Omental fat pad (tissue), 4 donors: ENCODE measurements around the gene MOV10L1. TPM values are rescaled to one million over a fixed set of nuclear protein-coding genes. Genes with fewer than 3 reads are reported as not detected.
"Not testable (repeated sequence)": the region's sequence is repeated elsewhere in the genome, so short reads cannot be mapped to it uniquely, and the experiment has no call there.

Experiments
- ATAC-seq: fragments of 150-250 bp; one replicate; pipeline ENCODE4 v1.9.1; 2016; ENCODE audit warnings: mild to moderate bottlenecking, moderate library complexity; ENCODE audit not compliant: low FRiP score
- DNase-seq: peaks from one replicate; pipeline ENCODE4 v3.0.0-alpha.2; 2019; ENCODE audit warnings: low spot score
- total RNA-seq, 4 donors: library from RNA; depleted of rRNA; stranded (reverse); fragments of >200 nt; gene quantifications; one replicate each; pipeline ENCODE4 v1.1.0, GENCODE V29; 2016
- TF ChIP-seq, protein P1 (sequence below), 3 donors: fragments of 450-650 bp; IDR thresholded peaks; one replicate each; pipeline ENCODE4 v1.5.1; 2016 to 2017; ENCODE audit warnings: antibody characterized with exemption in 3 of 3, mild to moderate bottlenecking in 3 of 3, moderate library complexity in 2 of 3

The MOV10L1 gene
- total RNA-seq, 4 donors from 2014 or later: 0.36 to 2.5 (median 0.97) TPM

DNA sequence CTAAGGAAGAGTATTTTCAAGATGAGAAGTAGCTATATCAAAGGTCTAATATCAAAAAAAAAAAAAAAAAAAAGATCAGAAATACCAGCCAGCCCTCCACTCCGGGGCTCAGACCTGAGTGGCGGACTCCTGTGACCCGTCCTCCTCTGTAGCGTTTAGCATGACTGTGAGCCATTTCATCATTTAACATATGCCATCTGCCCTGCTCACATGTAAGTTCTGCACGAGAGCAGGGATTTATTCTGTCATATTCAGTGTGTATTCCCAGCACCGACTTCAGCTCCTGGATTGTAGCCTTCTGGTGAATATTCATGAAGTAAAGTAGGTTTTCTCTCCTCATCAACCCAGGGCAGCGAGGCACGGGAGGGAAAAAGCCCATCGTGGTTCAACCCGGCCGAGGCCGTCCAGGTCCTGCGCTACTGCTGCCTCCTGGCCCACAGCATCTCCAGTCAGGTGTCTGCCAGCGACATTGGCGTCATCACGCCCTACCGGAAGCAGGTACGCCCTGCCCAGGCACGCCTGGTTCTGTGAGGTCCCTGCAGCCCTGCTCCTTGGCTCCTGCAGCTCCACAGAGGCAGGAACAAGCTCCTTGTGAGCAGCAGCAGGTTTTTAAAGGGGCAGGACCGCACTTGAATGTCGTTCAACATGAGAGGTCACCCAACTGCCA is 68.0 kb downstream of the MOV10L1 start:
- TF ChIP-seq, protein P1, sequence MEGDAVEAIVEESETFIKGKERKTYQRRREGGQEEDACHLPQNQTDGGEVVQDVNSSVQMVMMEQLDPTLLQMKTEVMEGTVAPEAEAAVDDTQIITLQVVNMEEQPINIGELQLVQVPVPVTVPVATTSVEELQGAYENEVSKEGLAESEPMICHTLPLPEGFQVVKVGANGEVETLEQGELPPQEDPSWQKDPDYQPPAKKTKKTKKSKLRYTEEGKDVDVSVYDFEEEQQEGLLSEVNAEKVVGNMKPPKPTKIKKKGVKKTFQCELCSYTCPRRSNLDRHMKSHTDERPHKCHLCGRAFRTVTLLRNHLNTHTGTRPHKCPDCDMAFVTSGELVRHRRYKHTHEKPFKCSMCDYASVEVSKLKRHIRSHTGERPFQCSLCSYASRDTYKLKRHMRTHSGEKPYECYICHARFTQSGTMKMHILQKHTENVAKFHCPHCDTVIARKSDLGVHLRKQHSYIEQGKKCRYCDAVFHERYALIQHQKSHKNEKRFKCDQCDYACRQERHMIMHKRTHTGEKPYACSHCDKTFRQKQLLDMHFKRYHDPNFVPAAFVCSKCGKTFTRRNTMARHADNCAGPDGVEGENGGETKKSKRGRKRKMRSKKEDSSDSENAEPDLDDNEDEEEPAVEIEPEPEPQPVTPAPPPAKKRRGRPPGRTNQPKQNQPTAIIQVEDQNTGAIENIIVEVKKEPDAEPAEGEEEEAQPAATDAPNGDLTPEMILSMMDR (IDR thresholded peaks at IDR 0.05): no peak
- no peak for ATAC-seq
- no peak for DNase-seq

DNA sequence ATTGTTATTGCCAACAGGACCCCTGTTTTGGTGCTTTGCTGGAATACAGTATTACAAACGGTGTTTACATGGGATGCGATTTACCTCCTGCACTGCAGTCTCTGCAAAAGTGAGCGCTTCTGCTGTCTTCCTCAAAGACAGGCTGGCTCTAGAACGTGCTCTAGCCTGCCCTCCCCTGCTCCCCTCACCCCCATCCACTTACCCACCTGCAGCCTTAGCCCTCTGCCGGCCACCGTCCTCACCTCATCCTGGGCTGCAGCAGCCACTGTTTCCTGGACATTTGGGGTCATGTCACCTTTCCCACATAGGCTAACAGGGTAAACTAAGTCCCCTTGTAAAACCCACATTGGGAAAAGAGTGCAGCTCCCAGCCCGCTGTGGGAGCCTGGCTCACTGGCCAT is 71.1 kb downstream of the MOV10L1 start:
- no peak for DNase-seq
- TF ChIP-seq, protein P1 (IDR thresholded peaks at IDR 0.05): no peak
- no peak for ATAC-seq

DNA sequence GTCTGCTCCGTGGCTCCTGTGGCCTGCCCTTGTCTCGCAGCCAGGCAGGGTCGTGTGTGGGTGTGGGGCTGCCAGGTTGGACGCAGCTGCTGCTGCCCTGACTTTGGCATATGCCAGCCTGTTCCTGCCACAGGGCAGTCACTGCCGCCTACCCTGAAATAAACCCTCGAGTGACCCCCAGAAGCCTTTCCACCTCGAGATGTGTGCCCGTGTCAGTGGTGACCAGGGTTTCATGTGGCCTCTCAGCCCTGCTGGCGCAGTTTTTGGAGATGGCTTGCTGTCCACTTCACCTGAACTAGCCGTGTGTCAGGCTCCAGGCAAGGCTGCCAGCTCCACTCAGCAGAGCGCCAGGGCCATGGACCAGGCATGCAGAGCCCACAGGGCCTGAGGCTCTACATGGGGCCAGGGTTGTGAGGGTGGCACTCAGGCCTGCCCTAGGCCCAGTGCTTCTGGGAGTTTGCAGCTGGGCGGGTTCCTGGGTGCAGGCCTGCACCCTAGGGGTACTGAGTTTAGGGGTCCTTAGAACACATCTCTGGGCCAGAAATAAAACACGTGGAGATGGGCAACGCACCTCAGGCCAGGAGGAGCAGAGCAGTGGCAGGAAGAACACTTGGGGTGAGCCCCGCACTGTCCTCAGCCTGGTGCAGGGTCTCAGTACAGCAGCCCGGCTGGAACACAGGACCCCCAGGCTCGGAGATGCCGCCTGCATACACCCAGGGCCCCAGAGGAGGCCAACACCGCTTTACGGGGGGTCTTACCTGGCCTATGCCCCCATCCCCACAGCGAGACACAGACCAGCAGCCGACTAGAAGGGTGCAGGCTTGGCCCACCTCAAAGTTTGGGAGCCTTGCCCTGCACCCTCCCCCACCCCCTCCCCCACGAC is 71.9 kb downstream of the MOV10L1 start:
- TF ChIP-seq, protein P1 (IDR thresholded peaks at IDR 0.05): no peak
- ATAC-seq: no peak
- DNase-seq: no peak

GRCh38 chr22:50162391-50162956 is 72.7 kb downstream of the MOV10L1 start:
- TF ChIP-seq, protein P1 (IDR thresholded peaks at IDR 0.05): no peak
- ATAC-seq: no peak
- no peak for DNase-seq

DNA sequence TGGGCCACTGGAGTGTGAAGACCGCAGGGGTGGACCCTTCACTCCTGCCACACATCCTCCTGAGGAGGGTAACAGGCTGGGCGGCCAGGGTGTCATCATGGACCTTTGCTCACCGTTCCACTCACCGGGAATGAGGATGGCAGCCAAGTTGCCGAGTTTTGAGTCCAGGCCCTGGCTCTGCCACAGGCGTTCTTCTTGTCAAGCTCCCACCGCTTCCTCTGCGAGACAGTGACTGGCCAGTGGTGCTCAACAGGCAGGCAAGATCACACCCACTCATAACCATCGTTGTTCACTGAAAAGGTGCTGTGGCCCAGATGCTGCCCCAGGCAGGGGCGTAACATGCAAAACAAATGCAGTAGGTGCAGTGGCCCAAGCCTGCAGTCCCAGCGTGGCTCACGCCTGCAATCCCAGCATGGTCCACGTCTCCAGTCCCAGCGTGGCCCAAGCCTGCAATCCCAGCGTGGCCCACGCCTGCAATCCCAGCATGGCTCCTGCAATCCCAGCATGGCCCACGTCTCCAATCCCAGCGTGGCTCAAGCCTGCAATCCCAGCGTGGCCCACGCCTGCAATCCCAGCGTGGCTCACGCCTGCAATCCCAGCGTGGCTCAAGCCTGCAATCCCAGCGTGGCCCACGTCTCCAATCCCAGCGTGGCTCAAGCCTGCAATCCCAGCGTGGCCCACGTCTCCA is 75.8 kb downstream of the MOV10L1 start:
- TF ChIP-seq, protein P1 (IDR thresholded peaks at IDR 0.05): no peak
- DNase-seq (no peak), ATAC-seq (no peak)

- DNase-seq (no peak), ATAC-seq (no peak)
- TF ChIP-seq, protein P1 (IDR thresholded peaks at IDR 0.05): no peak
Measured at GRCh38 chr22:50167689-50168489, 78.1 kb downstream of the MOV10L1 start.

- not testable (repeated sequence) for ATAC-seq
Measured at GRCh38 chr22:50168490-50169180, 78.8 kb downstream of the MOV10L1 start.

More at GRCh38 chr22:50168490-50169180, 78.8 kb downstream of the MOV10L1 start:
- not testable (repeated sequence) for DNase-seq
